SK-N-SH treated with all-trans-retinoic acid at 6 μM for 48 hours (cell line): ENCODE data around the gene FZR1.

ENCODE experiments used
- ARNTL ChIP-seq: fragments of 450-650 bp; formaldehyde crosslinking; IDR thresholded peaks from 2 replicates; pipeline ENCODE4 v1.5.0; 2020; ENCODE audit warnings: low read depth, mild to moderate bottlenecking, moderate library complexity, borderline replicate concordance
- BACH2 ChIP-seq: fragments of 250-450 bp; sonication (Bioruptor Pico); IDR thresholded peaks from 2 replicates; pipeline ENCODE4 v1.9.0; 2021; ENCODE audit warnings: mild to moderate bottlenecking, borderline replicate concordance
- CREB5 ChIP-seq: fragments of 250-450 bp; sonication (Bioruptor Pico); IDR thresholded peaks from 2 replicates; pipeline ENCODE4 v1.5.1; 2020; ENCODE audit warnings: low read depth, mild to moderate bottlenecking, moderate library complexity
- CSRNP3 ChIP-seq: fragments of 250-450 bp; sonication (Bioruptor Pico); IDR thresholded peaks from 2 replicates; pipeline ENCODE4 v1.5.1; 2021; ENCODE audit warnings: mild to moderate bottlenecking, moderate library complexity
- PATZ1 ChIP-seq: fragments of 250-450 bp; sonication (Bioruptor Pico); IDR thresholded peaks from 2 replicates; pipeline ENCODE4 v1.8.0; 2020; ENCODE audit warnings: mild to moderate bottlenecking, moderate library complexity, borderline replicate concordance
- SNAI2 ChIP-seq: fragments of 250-450 bp; sonication (Bioruptor Pico); IDR thresholded peaks from 2 replicates; pipeline ENCODE4 v1.5.0; 2020; ENCODE audit warnings: mild to moderate bottlenecking, moderate library complexity
- ZC3H10 ChIP-seq: fragments of 250-450 bp; sonication (Bioruptor Pico); IDR thresholded peaks from 2 replicates; pipeline ENCODE4 v1.5.1; 2021; ENCODE audit warnings: mild to moderate bottlenecking, moderate library complexity

GRCh38 chr19:3482507-3483225 lies 23.4 kb upstream of the FZR1 start:
- TF ChIP-seq ZC3H10 (no peak), SNAI2 (CRISPR knock-in tag) (no peak), CSRNP3 (CRISPR knock-in tag) (no peak), PATZ1 (CRISPR knock-in tag) (no peak), BACH2 (CRISPR knock-in tag) (no peak), ARNTL (no peak), CREB5 (CRISPR knock-in tag) (no peak)
